ENCODE data around the gene CDC73. TPM values are rescaled to one million over a fixed set of nuclear protein-coding genes. Genes with fewer than 3 reads are reported as not detected.

The CDC73 gene
- total RNA-seq = 55.3 and 55.8 TPM in 2 replicates
- 5.7 and 9.9 TPM in 2 replicates for polyA plus RNA-seq
- polyA plus RNA-seq (2011; cell fraction: cytosol; rRNA removed) = 22.1 and 22.7 TPM in 2 replicates
- 22.8 and 28.4 TPM in 2 replicates for polyA plus RNA-seq (2011; cell fraction: nucleus; rRNA removed)
- 28.0 and 43.3 TPM in 2 replicates for polyA plus RNA-seq (2012)
- polyA minus RNA-seq = 26.2 and 29.8 TPM in 2 replicates
- polyA minus RNA-seq (2011; cell fraction: cytosol; rRNA and poly(A)+ RNA removed) = 32.0 TPM
- polyA minus RNA-seq (2011; cell fraction: nucleus; rRNA and poly(A)+ RNA removed) = 65.3 and 76.2 TPM in 2 replicates
- Bru-seq, nascent RNA = percentile 94 among the genes with signal in this experiment
- percentile 76 among the genes with signal in this experiment for BruChase-seq, experiment 1, labeled RNA remaining after a 6-hour chase
- BruChase-seq, experiment 2, labeled RNA remaining after a 2-hour chase = percentile 82 among the genes with signal in this experiment
- long read RNA-seq, full-length matches to known transcripts = 75 of 82 reads
- long read RNA-seq, partial matches to known transcripts = 1 of 82 reads
- long read RNA-seq, other reads (novel, unspliced or antisense) = 6 of 82 reads

- H3K36me3 ChIP-seq (ENCODE audit: control insufficient read depth in 2 of 2, extremely low read depth in 1 of 2, insufficient read depth in 2 of 2, low read length in 2 of 2) = peaks cover 2 to 4% of the 10 kb centered on the region in 2 experiments
- H2AFZ ChIP-seq (ENCODE audit: low read depth, low read length) = peak within 1 kb of the TSS; percentile 63
- peak within 1 kb of the TSS; percentile 95 for H3K4me2 ChIP-seq (ENCODE audit: insufficient read depth, low read length)
- no peaks in the 10 kb centered on the region for H3K9me3 ChIP-seq (replicated peaks; ENCODE audit: control insufficient read depth, insufficient read depth, low read length)
- FAIRE-seq (peak; percentile 88), DNase-seq (ENCODE audit: low read depth, low spot score) (peak; percentile 97)
- peak within 1 kb of the TSS; percentile 77 to 96 (median 86) for H3K4me3 ChIP-seq (replicated peaks in 1 of 3; ENCODE audit: insufficient read depth in 1 of 3, low read depth in 1 of 3, low read length in 3 of 3)
- ChIA-PET CTCF (interaction anchor here (0.6 to 3.2 kb wide), 13 partner anchors 10 to 648 kb away, joined by 3 to 49 read pairs (median 5); partner anchors contain the start of genes GLRX2, RO60 and UCHL5), POLR2A (interaction anchor here (0.5 to 1.6 kb wide), 2 partner anchors 17 to 27 kb away, joined by 3 to 4 read pairs; partner anchors contain the start of gene GLRX2)
- no peaks in the 10 kb centered on the region for H3K9me1 ChIP-seq (replicated peaks; ENCODE audit: control insufficient read depth, extremely low read depth, insufficient read depth, low read length)
- H3K79me2 ChIP-seq (ENCODE audit: control insufficient read depth, insufficient read depth, low read length) = peaks cover 43% of the 10 kb centered on the region
- H3K9ac ChIP-seq (replicated peaks; ENCODE audit: extremely low read depth, insufficient read depth, low read length) = peak within 1 kb of the TSS; percentile 91
- H3K4me1 ChIP-seq (ENCODE audit: control insufficient read depth, extremely low read depth, insufficient read depth, low read length) = peaks cover 20% of the 10 kb centered on the region
- intact Hi-C loops (cut with micrococcal nuclease) = loop anchor here (1.0 to 10.0 kb wide), 5 partner anchors 17 to 648 kb away; partner anchors contain the start of genes GLRX2, RO60 and UCHL5
- peak within 1 kb of the TSS; percentile 61 for H3K27ac ChIP-seq (ENCODE audit: insufficient read depth, low read depth, low read length)
- peaks cover 5% of the 10 kb centered on the region for H4K20me1 ChIP-seq (replicated peaks; ENCODE audit: control insufficient read depth, extremely low read depth, insufficient read depth, low read length)
- dilution Hi-C loops (cut with MboI; ENCODE audit: extremely low pct_ligation_motif_present, low sequenced_read_pairs) = no loop called here
- no TSS peak for BruUV-seq (replicated peaks)
- H3K27me3 ChIP-seq (ENCODE audit: control insufficient read depth in 2 of 2, insufficient read depth in 2 of 2, low read length in 2 of 2) = no peaks in the 10 kb centered on the region
- TF ChIP-seq JUN (IDR thresholded peaks at IDR 0.05; ENCODE audit: borderline replicate concordance, insufficient read depth, insufficient read length, low read depth) = no peak
- peak; percentile 95 to 98 for TF ChIP-seq CTCF (IDR thresholded peaks at IDR 0.05; ENCODE audit: extremely low read depth in 1 of 2, insufficient read depth in 1 of 2, low read depth in 1 of 2, low read length in 2 of 2)
- peak; percentile 11 for TF ChIP-seq FOS (IDR thresholded peaks at IDR 0.05; ENCODE audit: borderline replicate concordance, insufficient read depth, low read length)
- TF ChIP-seq MYC (IDR thresholded peaks at IDR 0.05; ENCODE audit: low read depth, low read length) = peak; percentile 15
- TF ChIP-seq EZH2 (IDR thresholded peaks at IDR 0.05; ENCODE audit: borderline replicate concordance, low read depth, low read length, severe bottlenecking) = no peak
- TF ChIP-seq MAX (IDR thresholded peaks at IDR 0.05; ENCODE audit: insufficient read depth, insufficient read length) = no peak
- peak; percentile 84 for TF ChIP-seq POLR2AphosphoS5 (IDR thresholded peaks at IDR 0.05; ENCODE audit: insufficient read depth, low read depth, low read length)
- no peak for TF ChIP-seq GATA2 (IDR thresholded peaks at IDR 0.05; ENCODE audit: insufficient read depth, insufficient read length, low read depth, low read length)
- peak; percentile 70 for TF ChIP-seq POLR2A (IDR thresholded peaks at IDR 0.05; ENCODE audit: low read depth, low read length)
Measured at GRCh38 chr1:193121616-193122593, at the start of gene CDC73. CDC73 (plus strand) TSS chr1:193122031; CDS start chr1:193122201, 170 bp downstream.
